ENCODE measurements around the gene CASZ1.

Gene CASZ1

DNA sequence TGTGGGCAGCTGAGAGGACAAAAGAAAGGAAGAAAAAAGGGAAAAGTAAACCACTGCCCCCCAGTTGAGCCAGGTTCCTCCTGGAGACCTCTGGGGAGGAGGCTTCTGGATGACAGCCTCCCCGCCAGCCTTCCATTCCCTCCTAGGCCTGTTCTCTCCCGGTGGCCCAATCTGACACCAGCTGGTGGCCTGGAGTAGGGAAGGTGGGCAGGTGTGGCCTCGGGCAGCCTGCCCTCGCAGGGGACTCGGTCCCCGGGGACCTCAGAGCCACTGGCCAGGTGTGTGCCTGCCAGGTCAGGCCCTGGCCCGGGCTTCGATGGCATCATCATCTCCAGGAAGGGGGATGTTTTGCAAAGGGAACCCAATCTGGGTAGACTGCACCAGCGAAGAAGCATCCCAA, 159.0 kb downstream of the CASZ1 start:
- DNase-seq (ENCODE audit: low read depth in 2 of 2): no peak

GRCh38 chr1:10635992-10636391, 160.5 kb downstream of the CASZ1 start:
- no peak for DNase-seq (ENCODE audit: low read depth in 2 of 2)

- no peak for DNase-seq (ENCODE audit: low read depth in 2 of 2)
Measured at GRCh38 chr1:10635085-10635896, 161.2 kb downstream of the CASZ1 start.

DNA sequence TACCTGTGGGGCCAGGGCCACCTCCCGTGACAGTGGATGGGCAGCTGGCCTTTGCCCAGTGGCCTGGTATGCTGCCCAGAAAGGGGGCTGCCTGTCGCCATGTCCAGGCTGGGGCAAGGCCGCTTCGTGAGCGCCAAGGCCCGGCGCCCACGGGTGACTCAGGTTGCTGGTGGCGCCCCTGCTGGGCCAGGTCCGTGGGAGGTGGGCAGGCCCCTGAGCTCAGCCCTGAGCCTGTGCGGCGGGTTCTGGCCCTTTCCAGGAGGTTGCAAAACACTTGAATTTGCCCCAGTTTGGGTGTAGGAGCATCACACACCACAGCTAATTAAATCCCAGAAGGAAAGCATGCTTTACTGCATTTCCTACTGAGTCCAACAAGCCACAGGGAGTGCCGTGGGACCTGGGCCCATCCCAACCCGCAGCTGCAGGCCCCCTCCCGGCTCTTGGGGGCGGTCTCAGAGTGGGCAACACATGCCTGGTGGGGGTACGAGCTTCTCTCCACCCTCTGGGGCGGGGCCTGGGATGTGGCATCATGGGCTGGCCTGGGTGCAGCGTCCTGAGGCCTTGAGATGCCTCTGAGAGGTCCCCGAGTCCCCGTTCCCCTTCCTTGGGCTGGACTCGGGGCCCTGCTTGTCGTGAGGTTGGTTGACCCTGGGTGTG, 161.9 kb downstream of the CASZ1 start:
- DNase-seq (ENCODE audit: low read depth in 2 of 2): no peak

DNA sequence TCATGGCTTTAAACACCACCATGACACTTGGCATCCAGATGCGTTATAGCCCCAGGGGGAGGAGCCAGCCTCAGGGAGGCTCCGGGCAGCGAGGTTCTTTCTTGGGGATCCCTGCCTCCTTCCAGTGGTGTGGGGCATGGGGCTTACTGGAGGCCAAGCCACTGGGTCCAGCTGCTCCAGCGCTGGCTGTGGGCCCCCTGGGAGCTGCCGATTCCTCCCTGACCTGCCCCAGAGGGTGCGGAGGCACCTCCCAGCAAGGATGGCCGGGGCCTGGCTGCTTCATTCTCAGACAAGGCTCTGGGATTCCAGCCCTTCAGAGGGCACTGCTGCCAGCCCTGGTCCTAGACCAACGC, 162.4 kb downstream of the CASZ1 start:
- DNase-seq (ENCODE audit: low read depth in 2 of 2): no peak

GRCh38 chr1:10633416-10633815, 163.0 kb downstream of the CASZ1 start:
- DNase-seq (ENCODE audit: low read depth in 2 of 2): no peak

DNA sequence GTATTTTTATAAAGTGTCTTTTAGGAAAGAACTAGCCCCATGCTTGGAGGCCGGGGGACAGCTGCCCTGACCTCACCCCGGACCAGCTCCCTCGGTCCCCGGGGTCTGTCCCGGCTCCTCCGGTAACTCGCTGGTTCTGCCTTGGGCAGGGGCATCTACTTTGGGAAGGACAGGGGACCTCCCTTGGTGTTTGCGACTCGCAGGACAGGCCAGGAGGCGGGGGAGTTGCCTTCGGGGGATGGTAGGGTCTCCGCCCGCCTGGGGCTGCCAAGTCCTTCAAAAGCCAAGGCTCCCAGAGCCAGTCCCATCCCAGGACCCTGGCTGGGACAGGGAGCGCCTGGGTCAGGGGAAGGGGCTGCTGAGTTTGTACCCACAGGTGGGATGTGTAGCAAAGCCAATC, 163.8 kb downstream of the CASZ1 start:
- no peak for DNase-seq (ENCODE audit: low read depth in 2 of 2)

GRCh38 chr1:10631811-10632593, 164.4 kb downstream of the CASZ1 start:
- DNase-seq (ENCODE audit: low read depth in 2 of 2): no peak

DNA sequence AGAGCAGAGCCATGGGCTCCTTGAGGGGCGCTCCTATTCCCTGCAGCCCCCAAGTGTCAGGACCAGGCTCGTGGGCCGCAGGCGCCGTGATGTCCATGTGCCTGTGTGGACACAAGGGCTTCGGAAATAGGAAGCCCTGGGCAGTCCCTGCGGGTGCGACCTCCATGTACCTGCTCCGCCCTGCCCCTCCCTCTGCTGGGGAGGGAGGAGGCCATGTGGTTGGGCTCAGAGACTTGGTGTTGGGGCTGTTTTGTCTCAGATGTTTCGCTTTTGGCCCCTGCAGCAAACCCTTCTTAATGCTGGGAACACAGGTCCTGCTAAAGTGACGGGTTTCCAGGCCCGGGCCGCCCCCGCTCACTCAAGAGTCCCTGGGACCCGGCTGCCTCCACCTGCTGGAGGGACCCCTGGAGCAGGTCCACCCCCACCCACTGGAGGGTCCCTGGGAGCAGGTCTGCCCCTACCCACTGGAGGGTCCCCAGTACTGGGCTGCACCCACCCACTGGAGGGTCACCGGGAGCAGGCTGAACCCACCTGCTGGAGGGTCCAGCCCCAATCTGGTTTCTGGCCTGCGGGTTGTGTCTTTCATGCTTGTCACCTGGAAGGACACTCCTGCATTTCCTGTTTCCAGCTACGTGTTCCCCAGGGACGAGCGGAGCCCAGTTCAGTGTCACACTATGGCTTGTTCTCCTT, 165.2 kb downstream of the CASZ1 start:
- DNase-seq (ENCODE audit: low read depth in 2 of 2): no peak

- no peak for DNase-seq (ENCODE audit: low read depth in 2 of 2)
Measured at GRCh38 chr1:10630661-10631120, 165.8 kb downstream of the CASZ1 start.

DNA sequence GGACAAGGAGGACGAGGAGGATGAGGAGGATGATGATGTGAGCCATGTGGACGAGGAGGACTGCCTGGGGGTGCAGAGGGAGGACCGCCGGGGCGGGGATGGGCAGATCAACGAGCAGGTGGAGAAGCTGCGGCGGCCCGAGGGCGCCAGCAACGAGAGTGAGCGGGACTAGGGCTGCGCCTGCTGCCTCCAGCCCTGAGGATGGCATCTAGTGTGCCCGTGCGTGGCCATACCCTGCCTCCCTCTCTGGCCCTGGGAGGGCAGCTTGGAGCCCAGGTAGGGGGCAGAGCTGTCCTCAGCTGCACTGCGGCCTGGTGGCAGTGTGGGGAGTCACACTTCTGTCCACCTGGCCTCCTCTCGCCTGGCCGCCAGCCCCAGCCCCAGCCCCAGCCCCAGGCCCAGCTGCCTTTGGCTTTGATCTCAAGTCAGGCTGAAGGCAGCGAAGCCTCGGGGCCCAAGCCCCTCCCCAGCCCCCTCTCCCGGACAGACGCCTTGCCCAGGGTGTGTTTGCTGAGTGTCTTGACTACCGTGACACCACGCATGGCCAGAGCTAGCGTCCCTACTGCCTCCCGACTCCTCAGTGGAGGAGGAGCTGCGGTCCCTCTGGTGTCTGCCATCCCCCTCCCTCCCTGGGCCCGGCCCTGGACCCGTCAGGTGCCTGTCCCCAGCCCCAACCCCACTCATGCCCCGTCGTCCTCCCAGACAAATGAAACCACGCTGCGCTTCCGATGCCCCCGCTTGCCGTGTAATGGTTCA, 166.5 kb downstream of the CASZ1 start:
- DNase-seq (ENCODE audit: low read depth in 2 of 2): no peak

DNA sequence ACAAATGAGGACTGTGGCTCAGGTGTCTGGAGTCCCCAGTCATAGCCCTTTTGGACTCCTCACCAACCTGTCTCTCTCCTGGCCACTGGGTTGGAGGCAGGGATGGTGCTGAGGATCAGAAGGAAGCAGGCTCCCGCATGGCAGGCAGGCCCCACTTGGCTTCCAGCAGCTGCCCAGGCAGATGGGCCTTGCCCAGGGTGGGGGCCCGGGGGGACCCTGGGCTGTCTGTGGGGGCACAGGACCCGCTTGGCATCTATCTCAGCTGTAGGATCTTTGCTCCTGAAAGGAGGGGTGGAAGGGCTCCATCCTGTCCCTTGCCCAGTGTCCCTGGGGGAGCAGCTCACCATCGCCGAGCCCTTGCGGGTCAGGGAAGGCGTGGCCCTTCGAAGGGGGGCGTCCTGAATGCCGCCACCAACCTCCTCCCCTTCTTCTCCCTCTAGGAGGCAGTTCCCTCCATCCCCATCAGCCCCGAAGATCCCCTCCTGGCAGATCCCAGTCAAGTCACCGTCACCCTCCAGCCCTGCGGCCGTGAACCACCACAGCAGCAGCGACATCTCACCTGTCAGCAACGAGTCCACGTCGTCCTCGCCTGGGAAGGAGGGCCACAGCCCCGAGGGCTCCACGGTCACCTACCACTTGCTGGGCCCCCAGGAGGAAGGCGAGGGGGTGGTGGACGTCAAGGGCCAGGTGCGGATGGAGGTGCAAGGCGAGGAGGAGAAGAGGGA, 167.2 kb downstream of the CASZ1 start:
- DNase-seq (ENCODE audit: low read depth in 2 of 2): no peak

- DNase-seq (ENCODE audit: low read depth in 2 of 2): no peak
Measured at GRCh38 chr1:10628685-10629084, 167.8 kb downstream of the CASZ1 start.

DNA sequence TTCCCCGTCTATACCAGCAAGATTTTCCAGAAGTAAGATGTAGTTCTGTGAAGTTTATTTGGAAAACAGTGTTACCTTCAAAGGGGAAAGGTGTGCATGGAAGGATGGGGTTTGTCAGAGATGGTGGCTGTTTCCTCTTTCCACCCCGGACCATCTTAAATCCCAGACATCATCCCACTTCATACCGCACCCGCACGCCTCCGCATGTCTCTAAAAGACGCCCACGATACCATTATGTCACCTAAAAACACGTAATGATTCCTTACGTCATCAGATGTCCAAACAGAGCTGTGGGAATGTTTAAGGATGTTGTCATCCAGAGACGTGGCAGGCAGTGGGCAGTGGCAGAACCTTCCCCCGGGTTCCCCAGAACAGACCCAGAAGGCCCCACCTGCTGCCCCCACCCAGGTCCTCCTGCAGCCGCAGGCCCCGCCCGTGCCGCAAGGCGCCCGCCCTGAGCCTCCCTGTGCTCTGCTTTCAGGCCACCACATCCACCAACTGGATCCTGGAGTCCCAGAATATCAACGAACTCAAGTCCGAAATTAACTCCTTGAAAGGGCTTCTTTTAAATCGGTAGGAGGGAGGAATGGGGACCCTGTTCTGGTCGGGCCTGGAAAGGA, 169.5 kb downstream of the CASZ1 start:
- DNase-seq (ENCODE audit: low read depth in 2 of 2): no peak

DNA sequence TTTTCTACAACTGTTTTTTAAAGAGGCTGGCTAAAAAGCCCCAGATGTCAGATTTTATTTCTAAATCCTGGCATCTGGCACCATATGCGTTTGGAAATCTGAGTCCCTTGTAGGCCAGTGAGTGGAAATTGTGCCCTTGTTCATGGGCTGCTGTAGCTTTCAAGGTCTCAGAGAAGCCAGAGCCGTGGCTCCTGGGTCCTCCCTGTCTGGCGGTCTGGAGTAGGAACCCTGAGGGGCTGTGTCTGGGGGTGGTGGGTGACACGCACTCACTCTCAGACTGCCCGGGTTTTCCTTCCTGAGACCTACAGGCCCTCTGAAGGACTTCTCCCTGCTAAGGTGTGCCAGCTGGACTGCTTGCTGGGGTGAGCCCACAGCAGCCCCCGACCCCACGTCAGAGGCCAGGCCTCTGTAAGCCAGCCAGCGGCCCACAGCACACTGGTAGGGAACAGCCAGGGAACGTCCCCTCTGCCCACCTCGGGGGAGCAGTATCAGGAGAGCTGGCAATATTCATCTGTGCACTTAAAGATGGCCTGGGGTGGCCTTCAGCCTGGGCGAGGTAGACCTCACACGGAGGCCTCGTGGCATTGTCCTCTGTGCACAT, 170.2 kb downstream of the CASZ1 start:
- no peak for DNase-seq (ENCODE audit: low read depth in 2 of 2)

DNA sequence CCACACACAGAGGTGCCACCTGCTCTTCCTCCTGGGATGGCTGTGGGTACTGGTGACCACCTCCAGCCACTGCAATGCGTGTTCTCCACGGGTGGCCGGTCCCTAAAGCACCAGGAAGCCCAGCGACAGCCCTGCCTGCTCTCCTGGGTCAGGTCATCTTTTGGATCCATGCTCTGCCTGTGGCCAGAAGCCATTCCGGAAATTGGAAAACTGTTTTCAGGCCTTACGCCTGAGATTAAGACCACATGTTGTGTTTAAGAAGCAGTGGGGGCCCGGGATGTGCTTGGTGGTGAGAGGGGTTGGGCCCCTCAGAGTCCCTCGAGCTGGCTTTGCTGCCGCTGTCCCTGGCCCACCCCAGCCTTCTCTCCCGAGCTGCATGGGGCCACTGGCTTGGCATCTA, 170.9 kb downstream of the CASZ1 start:
- no peak for DNase-seq (ENCODE audit: low read depth in 2 of 2)

- DNase-seq (ENCODE audit: low read depth in 2 of 2): no peak
Measured at GRCh38 chr1:10625076-10625475, 171.4 kb downstream of the CASZ1 start.

DNA sequence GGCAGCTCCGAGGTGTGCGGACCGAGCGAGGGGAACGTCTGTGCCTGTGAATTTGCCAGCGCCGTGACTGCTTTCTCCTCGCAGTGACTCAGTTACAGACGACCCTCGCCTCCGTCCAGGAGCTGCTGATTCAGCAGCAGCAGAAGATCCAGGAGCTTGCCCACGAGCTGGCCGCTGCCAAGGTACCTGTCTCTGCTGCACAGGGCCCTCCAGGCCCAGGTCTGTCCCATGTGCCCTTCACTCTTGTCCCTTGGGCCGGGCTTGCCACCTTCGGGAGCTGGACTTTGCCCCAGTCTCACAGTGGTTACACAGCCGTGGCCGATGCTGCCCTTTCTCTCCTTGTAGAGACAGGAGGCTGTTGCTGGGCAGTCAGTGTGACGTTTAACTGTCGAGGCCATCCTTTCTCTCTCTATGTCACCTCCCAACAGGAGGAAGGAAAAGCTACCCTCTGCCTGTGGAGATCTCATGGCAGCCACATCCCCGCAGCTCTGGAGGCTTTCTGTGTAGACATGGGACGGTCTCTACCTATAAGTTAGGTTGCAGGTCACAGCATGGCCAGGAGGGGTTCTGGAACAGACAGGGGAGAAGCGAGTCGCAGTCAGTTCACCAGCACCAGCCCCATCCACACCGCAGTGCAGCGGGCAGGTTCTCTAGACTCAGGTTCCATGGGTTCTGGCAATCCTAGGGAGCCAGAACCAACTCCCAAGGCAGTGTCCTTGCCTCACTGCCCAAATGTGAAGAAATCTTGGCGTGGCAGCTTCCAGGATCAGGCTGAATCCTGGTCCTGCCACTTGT, 172.0 kb downstream of the CASZ1 start:
- DNase-seq (ENCODE audit: low read depth in 2 of 2): no peak

DNA sequence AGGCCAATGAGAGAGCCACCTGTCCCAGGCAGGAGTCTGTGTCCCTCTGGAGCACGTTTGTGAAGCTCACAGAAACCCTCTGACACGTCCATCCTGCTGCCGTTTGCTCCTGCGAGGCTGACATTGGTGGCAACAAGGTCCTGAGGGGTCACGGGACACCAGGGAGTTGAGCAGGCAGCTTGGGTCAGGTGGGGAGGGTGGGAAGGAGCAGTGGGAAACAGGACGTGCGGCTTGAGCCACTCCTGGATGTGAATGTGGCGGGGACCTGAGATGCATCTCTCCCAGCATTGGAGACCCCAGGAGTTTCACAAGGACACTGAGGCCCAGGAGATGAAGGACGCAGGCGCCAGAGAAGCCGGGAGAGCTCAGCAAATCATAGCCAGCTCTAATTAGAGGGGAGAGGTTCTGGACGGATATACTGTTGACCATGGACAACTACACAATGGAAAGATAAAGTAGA, 172.7 kb downstream of the CASZ1 start:
- DNase-seq (ENCODE audit: low read depth in 2 of 2): no peak
